NCI-H146 treated with DMSO at 0.1 percent for 48 hours (cell line): ENCODE measurements around the gene POP4.

ENCODE experiments used
- DNase-seq: peaks from one replicate; lab custom pipeline; 2025; ENCODE audit not compliant: unreplicated experiment; lab: John Stamatoyannopoulos, UW

Gene POP4

GRCh38 chr19:29629836-29630534, 23.9 kb downstream of the POP4 start:
- no peak for DNase-seq

GRCh38 chr19:29630655-29631054, 24.6 kb downstream of the POP4 start:
- DNase-seq: no peak

- no peak for DNase-seq
Observed at GRCh38 chr19:29631450-29631849, 25.4 kb downstream of the POP4 start.

GRCh38 chr19:29634002-29634401, 27.9 kb downstream of the POP4 start:
- no peak for DNase-seq

- DNase-seq: no peak
Observed at GRCh38 chr19:29634423-29635130, 28.5 kb downstream of the POP4 start.

GRCh38 chr19:29635963-29636362, 29.9 kb downstream of the POP4 start:
- DNase-seq: no peak

GRCh38 chr19:29636553-29637360, 30.7 kb downstream of the POP4 start:
- no peak for DNase-seq

GRCh38 chr19:29639086-29639485, 33.0 kb downstream of the POP4 start:
- DNase-seq: no peak

GRCh38 chr19:29640231-29640630, 34.1 kb downstream of the POP4 start:
- DNase-seq: peak; percentile 23

GRCh38 chr19:29641597-29641996, 35.5 kb downstream of the POP4 start:
- DNase-seq: no peak

- no peak for DNase-seq
Observed at GRCh38 chr19:29643361-29643935, 37.4 kb downstream of the POP4 start.

GRCh38 chr19:29644210-29644609, 38.1 kb downstream of the POP4 start:
- DNase-seq: no peak

GRCh38 chr19:29645491-29645867, 39.4 kb downstream of the POP4 start:
- no peak for DNase-seq

GRCh38 chr19:29645911-29646310, 39.8 kb downstream of the POP4 start:
- no peak for DNase-seq

GRCh38 chr19:29650772-29651387, 44.8 kb downstream of the POP4 start:
- DNase-seq: no peak

- no peak for DNase-seq
Observed at GRCh38 chr19:29651622-29652394, 45.7 kb downstream of the POP4 start.

- no peak for DNase-seq
Observed at GRCh38 chr19:29653398-29653797, 47.3 kb downstream of the POP4 start.

- no peak for DNase-seq
Observed at GRCh38 chr19:29655648-29656335, 49.7 kb downstream of the POP4 start.

- DNase-seq: no peak
Observed at GRCh38 chr19:29658221-29658991, 52.3 kb downstream of the POP4 start.
